Stomach (tissue), 4 donors: ENCODE measurements around the gene KIF12.

Experiments
- POLR2A ChIP-seq, 4 donors: fragments of 450-650 bp; IDR thresholded peaks; one replicate each; pipeline ENCODE4 v1.6.1; 2016; ENCODE audit warnings: antibody characterized with exemption in 4 of 4, control low read depth in 2 of 4, mild to moderate bottlenecking in 1 of 4, moderate library complexity in 1 of 4
- TF ChIP-seq, protein P1 (sequence below), 7 experiments: fragments of 450-650 bp in 4 of 7; fragments of 200-600 bp in 3 of 7; sonication (generic) in 3 of 7; IDR thresholded peaks; one replicate each; pipeline ENCODE4 v1.5.1; 2016 to 2019; ENCODE audit warnings: antibody characterized with exemption in 7 of 7, control low read depth in 2 of 7, mild to moderate bottlenecking in 1 of 7

DNA sequence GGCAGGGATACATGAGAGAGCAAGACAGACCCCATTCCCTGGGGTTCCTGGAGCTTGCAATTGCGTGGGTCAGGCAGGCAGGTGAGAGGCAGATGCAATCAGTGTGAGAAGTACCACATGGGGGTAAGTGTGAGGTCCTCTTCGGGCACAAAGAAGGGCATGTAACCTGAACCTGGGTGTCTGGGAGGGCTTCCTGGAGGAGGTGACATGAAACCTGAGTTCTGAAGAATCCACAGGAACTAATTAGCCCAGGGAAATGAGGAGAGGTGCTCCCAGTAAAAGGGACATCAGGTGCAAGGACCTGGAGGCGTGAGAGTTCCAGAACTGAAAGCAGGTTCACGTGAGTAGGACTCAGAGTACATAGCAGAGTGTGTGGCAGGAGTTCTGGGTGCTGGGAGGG, 23.5 kb downstream of the KIF12 start:
- TF ChIP-seq, protein P1, sequence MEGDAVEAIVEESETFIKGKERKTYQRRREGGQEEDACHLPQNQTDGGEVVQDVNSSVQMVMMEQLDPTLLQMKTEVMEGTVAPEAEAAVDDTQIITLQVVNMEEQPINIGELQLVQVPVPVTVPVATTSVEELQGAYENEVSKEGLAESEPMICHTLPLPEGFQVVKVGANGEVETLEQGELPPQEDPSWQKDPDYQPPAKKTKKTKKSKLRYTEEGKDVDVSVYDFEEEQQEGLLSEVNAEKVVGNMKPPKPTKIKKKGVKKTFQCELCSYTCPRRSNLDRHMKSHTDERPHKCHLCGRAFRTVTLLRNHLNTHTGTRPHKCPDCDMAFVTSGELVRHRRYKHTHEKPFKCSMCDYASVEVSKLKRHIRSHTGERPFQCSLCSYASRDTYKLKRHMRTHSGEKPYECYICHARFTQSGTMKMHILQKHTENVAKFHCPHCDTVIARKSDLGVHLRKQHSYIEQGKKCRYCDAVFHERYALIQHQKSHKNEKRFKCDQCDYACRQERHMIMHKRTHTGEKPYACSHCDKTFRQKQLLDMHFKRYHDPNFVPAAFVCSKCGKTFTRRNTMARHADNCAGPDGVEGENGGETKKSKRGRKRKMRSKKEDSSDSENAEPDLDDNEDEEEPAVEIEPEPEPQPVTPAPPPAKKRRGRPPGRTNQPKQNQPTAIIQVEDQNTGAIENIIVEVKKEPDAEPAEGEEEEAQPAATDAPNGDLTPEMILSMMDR (IDR thresholded peaks at IDR 0.05) = no peak
- no peak for TF ChIP-seq POLR2A (IDR thresholded peaks at IDR 0.05)
